GM12874 (cell line): ENCODE measurements around the gene AOPEP.

Source experiments
- TF ChIP-seq, protein P1 (sequence below): IDR thresholded peaks from 2 replicates; pipeline ENCODE4 v1.5.1; 2011; ENCODE audit warnings: low read depth, mild to moderate bottlenecking, control low read depth, low read length, moderate library complexity; ENCODE audit not compliant: insufficient read depth

Gene AOPEP

DNA sequence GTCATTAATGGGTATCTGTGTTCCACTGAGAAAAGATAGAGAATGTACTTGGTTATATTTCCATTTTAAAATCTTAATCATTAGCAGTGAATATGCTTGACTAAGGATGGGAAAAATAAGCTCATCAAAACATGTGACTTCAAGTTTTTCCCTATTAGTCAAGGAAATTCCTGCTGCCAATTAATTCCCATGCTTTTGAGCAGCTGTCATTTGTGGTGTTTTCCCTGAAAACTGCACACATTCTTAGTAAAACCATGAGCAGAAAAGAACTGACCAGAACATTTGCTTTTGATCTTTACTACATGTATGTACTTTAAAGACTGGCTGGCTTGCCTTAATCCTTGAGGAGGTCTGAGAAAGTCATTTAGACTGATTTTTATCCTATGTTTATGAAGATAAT lies 75.2 kb downstream of the AOPEP start:
- TF ChIP-seq, protein P1, sequence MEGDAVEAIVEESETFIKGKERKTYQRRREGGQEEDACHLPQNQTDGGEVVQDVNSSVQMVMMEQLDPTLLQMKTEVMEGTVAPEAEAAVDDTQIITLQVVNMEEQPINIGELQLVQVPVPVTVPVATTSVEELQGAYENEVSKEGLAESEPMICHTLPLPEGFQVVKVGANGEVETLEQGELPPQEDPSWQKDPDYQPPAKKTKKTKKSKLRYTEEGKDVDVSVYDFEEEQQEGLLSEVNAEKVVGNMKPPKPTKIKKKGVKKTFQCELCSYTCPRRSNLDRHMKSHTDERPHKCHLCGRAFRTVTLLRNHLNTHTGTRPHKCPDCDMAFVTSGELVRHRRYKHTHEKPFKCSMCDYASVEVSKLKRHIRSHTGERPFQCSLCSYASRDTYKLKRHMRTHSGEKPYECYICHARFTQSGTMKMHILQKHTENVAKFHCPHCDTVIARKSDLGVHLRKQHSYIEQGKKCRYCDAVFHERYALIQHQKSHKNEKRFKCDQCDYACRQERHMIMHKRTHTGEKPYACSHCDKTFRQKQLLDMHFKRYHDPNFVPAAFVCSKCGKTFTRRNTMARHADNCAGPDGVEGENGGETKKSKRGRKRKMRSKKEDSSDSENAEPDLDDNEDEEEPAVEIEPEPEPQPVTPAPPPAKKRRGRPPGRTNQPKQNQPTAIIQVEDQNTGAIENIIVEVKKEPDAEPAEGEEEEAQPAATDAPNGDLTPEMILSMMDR: no peak

GRCh38 chr9:94802251-94802650 lies 75.8 kb downstream of the AOPEP start:
- TF ChIP-seq, protein P1: no peak

DNA sequence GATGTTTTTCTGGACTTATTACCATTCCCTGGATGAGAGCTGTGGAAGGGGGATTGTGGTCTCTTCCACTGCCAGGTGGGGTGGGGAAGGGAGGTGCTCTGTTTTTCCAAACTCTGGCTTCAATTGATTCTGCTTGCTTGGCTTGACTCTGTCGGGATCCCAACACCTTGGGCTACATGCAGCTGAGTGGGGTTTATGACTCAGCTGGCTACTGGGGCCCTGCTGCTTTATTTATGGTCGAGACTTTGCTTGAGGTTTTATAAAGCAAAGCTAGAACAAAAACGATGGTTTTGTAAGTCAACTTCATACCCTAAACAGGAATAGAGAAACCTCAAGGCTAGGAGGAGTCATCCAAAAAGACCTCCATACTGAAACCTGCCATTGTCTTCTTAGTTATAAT lies 76.3 kb downstream of the AOPEP start:
- TF ChIP-seq, protein P1: no peak

DNA sequence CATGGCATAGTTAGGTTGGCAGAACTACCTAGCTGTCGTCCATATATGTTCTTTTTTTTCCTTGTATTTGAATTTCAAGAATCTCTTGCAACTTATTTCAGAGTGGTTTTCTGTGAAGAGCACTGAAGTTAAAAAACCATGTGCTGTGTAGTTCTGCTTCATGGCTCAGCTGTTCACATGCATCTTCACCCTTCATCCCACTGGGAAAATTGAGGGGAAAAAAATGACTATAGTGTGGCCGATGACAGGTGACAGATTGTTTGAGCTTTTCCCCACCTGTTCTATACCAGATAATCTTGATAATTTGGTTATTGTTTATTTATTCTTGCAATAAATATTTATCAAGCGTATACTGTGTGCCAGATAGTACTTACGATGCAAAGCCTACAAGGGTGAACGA lies 77.8 kb downstream of the AOPEP start:
- TF ChIP-seq, protein P1: no peak

DNA sequence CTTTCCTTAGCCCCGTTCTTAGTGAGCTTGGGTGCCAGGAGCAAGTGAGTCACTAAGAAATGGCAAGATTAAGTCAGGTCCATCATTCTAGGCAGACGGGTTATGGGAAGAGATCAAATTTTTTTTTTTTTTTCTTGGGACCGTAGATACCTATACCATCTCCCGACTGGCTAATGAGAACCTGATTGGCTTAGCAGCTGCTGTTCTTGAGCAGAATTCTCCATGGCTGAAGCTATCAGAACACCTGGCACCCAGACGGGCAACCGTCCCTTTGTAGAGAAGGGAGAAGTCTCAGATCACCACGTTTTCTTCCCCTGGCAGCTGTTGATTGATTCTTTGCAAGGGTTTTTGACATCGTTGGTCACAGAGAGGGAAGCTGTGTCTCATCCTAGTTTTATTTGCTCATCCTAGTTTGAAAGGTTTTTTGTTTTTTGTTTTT lies 78.6 kb downstream of the AOPEP start:
- TF ChIP-seq, protein P1: no peak

DNA sequence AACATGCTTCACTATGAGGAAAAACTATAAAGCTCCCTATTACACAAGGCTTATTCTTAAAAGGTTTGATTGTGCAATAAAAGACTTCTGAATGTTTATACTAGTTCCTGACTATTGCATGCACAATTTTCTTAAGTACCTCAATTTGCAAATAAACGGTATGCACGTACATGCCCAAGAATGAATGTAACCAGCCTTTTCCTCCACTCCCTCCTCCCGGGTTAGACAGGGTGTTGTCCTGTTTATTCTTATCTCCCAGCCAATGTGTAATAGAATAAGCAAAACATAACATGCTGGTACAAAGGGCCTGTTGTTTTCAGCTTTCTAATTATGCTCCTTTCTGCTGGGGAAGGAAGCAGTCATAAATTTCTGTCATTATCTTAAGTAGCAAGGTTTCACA lies 79.1 kb downstream of the AOPEP start:
- TF ChIP-seq, protein P1: no peak

- TF ChIP-seq, protein P1: no peak
Measured at GRCh38 chr9:94806307-94806893, 79.9 kb downstream of the AOPEP start.
